Measurements from ENCODE around the gene NEB. TPM values are rescaled to one million over a fixed set of nuclear protein-coding genes. Genes with fewer than 3 reads are reported as not detected.

NEB gene
- total RNA-seq, 3 donors from 2014 or later (not counting 1 experiment from before 2014, with no cell fraction given) = 5.0 to 5.7 (median 5.4) TPM

- no peak for DNase-seq
- intact Hi-C loops (cut with micrococcal nuclease) = no loop called here
- Mint-ChIP-seq H3K36me3 (peaks cover 47% of the 10 kb centered on the region), H3K9me3 (no peaks in the 10 kb centered on the region), H3K4me3 (no peak overlapping the region), H3K27ac (no peak overlapping the region), H3K27me3 (ENCODE audit: low read depth in 2 of 2) (no peaks in the 10 kb centered on the region), H3K4me1 (peaks cover 0 to 9% of the 10 kb centered on the region in 2 donors)
- ATAC-seq = no peak
- Histone ChIP-seq H3K36me3 (ENCODE audit: control insufficient read depth, insufficient read depth, low read length) (peaks cover 67% of the 10 kb centered on the region), H3K9me3 (ENCODE audit: control insufficient read depth, insufficient read depth, low read length) (no peaks in the 10 kb centered on the region), H3K27ac (ENCODE audit: low read length) (no peak overlapping the region), H3K27me3 (ENCODE audit: control insufficient read depth, insufficient read depth, low read length) (no peaks in the 10 kb centered on the region), H3K4me3 (ENCODE audit: low read length) (no peak overlapping the region), H3K4me1 (ENCODE audit: control insufficient read depth, insufficient read depth, low read length) (no peaks in the 10 kb centered on the region)
- TF ChIP-seq, protein P1, sequence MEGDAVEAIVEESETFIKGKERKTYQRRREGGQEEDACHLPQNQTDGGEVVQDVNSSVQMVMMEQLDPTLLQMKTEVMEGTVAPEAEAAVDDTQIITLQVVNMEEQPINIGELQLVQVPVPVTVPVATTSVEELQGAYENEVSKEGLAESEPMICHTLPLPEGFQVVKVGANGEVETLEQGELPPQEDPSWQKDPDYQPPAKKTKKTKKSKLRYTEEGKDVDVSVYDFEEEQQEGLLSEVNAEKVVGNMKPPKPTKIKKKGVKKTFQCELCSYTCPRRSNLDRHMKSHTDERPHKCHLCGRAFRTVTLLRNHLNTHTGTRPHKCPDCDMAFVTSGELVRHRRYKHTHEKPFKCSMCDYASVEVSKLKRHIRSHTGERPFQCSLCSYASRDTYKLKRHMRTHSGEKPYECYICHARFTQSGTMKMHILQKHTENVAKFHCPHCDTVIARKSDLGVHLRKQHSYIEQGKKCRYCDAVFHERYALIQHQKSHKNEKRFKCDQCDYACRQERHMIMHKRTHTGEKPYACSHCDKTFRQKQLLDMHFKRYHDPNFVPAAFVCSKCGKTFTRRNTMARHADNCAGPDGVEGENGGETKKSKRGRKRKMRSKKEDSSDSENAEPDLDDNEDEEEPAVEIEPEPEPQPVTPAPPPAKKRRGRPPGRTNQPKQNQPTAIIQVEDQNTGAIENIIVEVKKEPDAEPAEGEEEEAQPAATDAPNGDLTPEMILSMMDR (IDR thresholded peaks at IDR 0.05) = no peak
- no CpG with 5 or more reads among the region's 1 CpG for WGBS (ENCODE audit: insufficient coverage)
These were observed 263.7 kb downstream of the NEB start for GRCh38 chr2:151470556-151470955.

- H3K9me3 ChIP-seq (ENCODE audit: control insufficient read depth, insufficient read depth, low read length) = no peaks in the 10 kb centered on the region
- no peak overlapping the region for H3K27ac ChIP-seq (ENCODE audit: low read length)
These were observed 268.5 kb downstream of the NEB start for GRCh38 chr2:151465771-151466170.

GRCh38 chr2:151459358-151459757 is 274.9 kb downstream of the NEB start:
- H3K9me3 Mint-ChIP-seq = no peaks in the 10 kb centered on the region
- H3K27me3 ChIP-seq (ENCODE audit: control insufficient read depth, insufficient read depth, low read length) = no peaks in the 10 kb centered on the region
- ATAC-seq (no peak), DNase-seq (no peak)
- peaks cover 20% of the 10 kb centered on the region for H3K36me3 Mint-ChIP-seq
- TF ChIP-seq, protein P1 (IDR thresholded peaks at IDR 0.05) = no peak
- H3K27ac ChIP-seq (ENCODE audit: low read length) = no peak overlapping the region
- no peaks in the 10 kb centered on the region for H3K4me1 ChIP-seq (ENCODE audit: control insufficient read depth, insufficient read depth, low read length)
- no peak overlapping the region for H3K4me3 Mint-ChIP-seq
- no peaks in the 10 kb centered on the region for H3K9me3 ChIP-seq (ENCODE audit: control insufficient read depth, insufficient read depth, low read length)
- peak overlapping the region in 1 of 2 donors; percentile 43 for H3K27ac Mint-ChIP-seq
- no peak overlapping the region for H3K4me3 ChIP-seq (ENCODE audit: low read length)
- WGBS (ENCODE audit: insufficient coverage) = 90% methylated on average over 1 of the region's 1 CpG
- H3K4me1 Mint-ChIP-seq = no peaks in the 10 kb centered on the region
- H3K27me3 Mint-ChIP-seq (ENCODE audit: low read depth in 2 of 2) = no peaks in the 10 kb centered on the region
- peaks cover 79% of the 10 kb centered on the region for H3K36me3 ChIP-seq (ENCODE audit: control insufficient read depth, insufficient read depth, low read length)
- intact Hi-C loops (cut with micrococcal nuclease) = no loop called here

More at GRCh38 chr2:151465771-151466170, 268.5 kb downstream of the NEB start:
- intact Hi-C loops (cut with micrococcal nuclease) = no loop called here
- Histone ChIP-seq H3K4me3 (ENCODE audit: low read length) (no peak overlapping the region), H3K27me3 (ENCODE audit: control insufficient read depth, insufficient read depth, low read length) (no peaks in the 10 kb centered on the region), H3K36me3 (ENCODE audit: control insufficient read depth, insufficient read depth, low read length) (peaks cover 86% of the 10 kb centered on the region), H3K4me1 (ENCODE audit: control insufficient read depth, insufficient read depth, low read length) (no peaks in the 10 kb centered on the region)
- TF ChIP-seq, protein P1 (IDR thresholded peaks at IDR 0.05) = no peak
- peaks cover 54% of the 10 kb centered on the region for H3K36me3 Mint-ChIP-seq
- 98% methylated on average over 3 of the region's 3 CpGs for WGBS (ENCODE audit: insufficient coverage)
- H3K27me3 Mint-ChIP-seq (ENCODE audit: low read depth in 2 of 2) = no peaks in the 10 kb centered on the region
- no peak for ATAC-seq
- no peak overlapping the region for H3K4me3 Mint-ChIP-seq
- H3K4me1 Mint-ChIP-seq = no peaks in the 10 kb centered on the region
- DNase-seq = no peak
- H3K9me3 Mint-ChIP-seq = no peaks in the 10 kb centered on the region
- H3K27ac Mint-ChIP-seq = no peak overlapping the region

- DNase-seq = no peak
- no peaks in the 10 kb centered on the region for H3K9me3 Mint-ChIP-seq
- H3K36me3 ChIP-seq (ENCODE audit: control insufficient read depth, insufficient read depth, low read length) = peaks cover 72% of the 10 kb centered on the region
- peaks cover 16% of the 10 kb centered on the region for H3K36me3 Mint-ChIP-seq
- no peak overlapping the region for H3K4me3 ChIP-seq (ENCODE audit: low read length)
- no peak overlapping the region for H3K27ac ChIP-seq (ENCODE audit: low read length)
- H3K4me1 Mint-ChIP-seq = no peaks in the 10 kb centered on the region
- no peaks in the 10 kb centered on the region for H3K9me3 ChIP-seq (ENCODE audit: control insufficient read depth, insufficient read depth, low read length)
- H3K27me3 ChIP-seq (ENCODE audit: control insufficient read depth, insufficient read depth, low read length) = no peaks in the 10 kb centered on the region
- intact Hi-C loops (cut with micrococcal nuclease) = no loop called here
- H3K27me3 Mint-ChIP-seq (ENCODE audit: low read depth in 2 of 2) = no peaks in the 10 kb centered on the region
- H3K4me1 ChIP-seq (ENCODE audit: control insufficient read depth, insufficient read depth, low read length) = no peaks in the 10 kb centered on the region
- TF ChIP-seq, protein P1 (IDR thresholded peaks at IDR 0.05) = no peak
- WGBS (ENCODE audit: insufficient coverage) = 97% methylated on average over 10 of the region's 13 CpGs
- ATAC-seq = no peak
- H3K27ac Mint-ChIP-seq = no peak overlapping the region
- no peak overlapping the region for H3K4me3 Mint-ChIP-seq
These were observed 295.1 kb downstream of the NEB start for GRCh38 chr2:151439127-151439526.
